ENCODE data around the gene MIDN. TPM values are rescaled to one million over a fixed set of nuclear protein-coding genes. Genes with fewer than 3 reads are reported as not detected.

Gene MIDN
- total RNA-seq, 1 experiment from 2014 or later, result 286 TPM

GRCh38 chr19:1279782-1280341 is 31.5 kb downstream of the MIDN start:
- Mint-ChIP-seq H3K27ac (peak overlapping the region in 1 of 3 experiments; percentile 83; a peak in 2 of 7 replicates), H3K36me3 (ENCODE audit: insufficient read depth in 1 of 3, low read depth in 3 of 3) (peaks cover 0 to 34% (median 13%) of the 10 kb centered on the region in 3 experiments; a peak in 5 of 7 replicates)

More at GRCh38 chr19:1279782-1280341, 31.5 kb downstream of the MIDN start:
- Histone ChIP-seq H3K27me3 (ENCODE audit: insufficient read depth, low read length) (no peaks in the 10 kb centered on the region), H4K5ac (ENCODE audit: insufficient read length, low read depth, low read length) (no peak overlapping the region), H2BK120ac (ENCODE audit: low read depth, low read length, poor library complexity, severe bottlenecking) (no peak overlapping the region), H3K9me3 (ENCODE audit: control insufficient read depth, low read depth, low read length) (no peaks in the 10 kb centered on the region), H2AK5ac (ENCODE audit: insufficient read length, low read length) (no peak overlapping the region), H2BK15ac (ENCODE audit: low read depth, low read length) (no peak overlapping the region), H3K9ac (ENCODE audit: extremely low read depth, insufficient read length, low read length) (no peak overlapping the region), H3T11ph (ENCODE audit: low read length) (no peak overlapping the region), H3K79me2 (ENCODE audit: insufficient read depth, low read length) (no peaks in the 10 kb centered on the region), H3K27ac (ENCODE audit: insufficient read length, low read depth, low read length) (no peak overlapping the region), H3K4ac (ENCODE audit: low read depth, low read length) (no peak overlapping the region), H4K8ac (replicated peaks; ENCODE audit: insufficient read length, low read depth, low read length) (no peak overlapping the region), H4K20me1 (ENCODE audit: control insufficient read depth, insufficient read depth, insufficient read length) (no peaks in the 10 kb centered on the region), H3K56ac (ENCODE audit: insufficient read length, low read depth, low read length) (no peak overlapping the region), H2AFZ (ENCODE audit: low read length) (no peak overlapping the region), H4K91ac (ENCODE audit: insufficient read length, low read depth, low read length) (no peak overlapping the region), H3K79me1 (ENCODE audit: insufficient read depth, low read depth, low read length, poor library complexity, severe bottlenecking) (no peaks in the 10 kb centered on the region), H2BK5ac (ENCODE audit: insufficient read length, low read length) (no peak overlapping the region), H3K4me1 (ENCODE audit: insufficient read depth, low read length) (no peaks in the 10 kb centered on the region), H3K23ac (ENCODE audit: insufficient read length, low read depth, low read length) (no peak overlapping the region), H3K14ac (ENCODE audit: insufficient read depth, low read length) (no peak overlapping the region), H3K23me2 (ENCODE audit: insufficient read length, low read depth, low read length, poor library complexity, severe bottlenecking) (peaks cover 8% of the 10 kb centered on the region), H3K18ac (ENCODE audit: insufficient read length, low read depth, low read length) (no peak overlapping the region), H3K4me2 (ENCODE audit: insufficient read depth, insufficient read length, low read length) (no peak overlapping the region), H2BK12ac (ENCODE audit: insufficient read length, low read depth, low read length) (no peak overlapping the region), H2BK20ac (ENCODE audit: low read depth, low read length, poor library complexity, severe bottlenecking) (no peak overlapping the region)
- peak overlapping the region in 1 of 2 experiments; percentile 68; a peak in 2 of 5 replicates for H3K4me3 Mint-ChIP-seq
- no peaks in the 10 kb centered on the region for H3K9me3 Mint-ChIP-seq
- peaks cover 15 to 20% of the 10 kb centered on the region in 2 experiments for H3K4me1 Mint-ChIP-seq
- WGBS (ENCODE audit: extremely low coverage, insufficient read length, low lambda C conversion rate), result no CpG with 5 or more reads among the region's 10 CpGs
- peak; percentile 89 for DNase-seq
- peak; percentile 97 for TF ChIP-seq CTCF (conservative IDR thresholded peaks at IDR 0.05)
- peaks cover 10% of the 10 kb centered on the region for H3K27me3 Mint-ChIP-seq (ENCODE audit: low read depth)

All from H9 (cell line).